ENCODE measurements around the gene SOX10. TPM values are rescaled to one million over a fixed set of nuclear protein-coding genes. Genes with fewer than 3 reads are reported as not detected.

Gene SOX10
- total RNA-seq, 1 donor from 2014 or later: not detected

DNA sequence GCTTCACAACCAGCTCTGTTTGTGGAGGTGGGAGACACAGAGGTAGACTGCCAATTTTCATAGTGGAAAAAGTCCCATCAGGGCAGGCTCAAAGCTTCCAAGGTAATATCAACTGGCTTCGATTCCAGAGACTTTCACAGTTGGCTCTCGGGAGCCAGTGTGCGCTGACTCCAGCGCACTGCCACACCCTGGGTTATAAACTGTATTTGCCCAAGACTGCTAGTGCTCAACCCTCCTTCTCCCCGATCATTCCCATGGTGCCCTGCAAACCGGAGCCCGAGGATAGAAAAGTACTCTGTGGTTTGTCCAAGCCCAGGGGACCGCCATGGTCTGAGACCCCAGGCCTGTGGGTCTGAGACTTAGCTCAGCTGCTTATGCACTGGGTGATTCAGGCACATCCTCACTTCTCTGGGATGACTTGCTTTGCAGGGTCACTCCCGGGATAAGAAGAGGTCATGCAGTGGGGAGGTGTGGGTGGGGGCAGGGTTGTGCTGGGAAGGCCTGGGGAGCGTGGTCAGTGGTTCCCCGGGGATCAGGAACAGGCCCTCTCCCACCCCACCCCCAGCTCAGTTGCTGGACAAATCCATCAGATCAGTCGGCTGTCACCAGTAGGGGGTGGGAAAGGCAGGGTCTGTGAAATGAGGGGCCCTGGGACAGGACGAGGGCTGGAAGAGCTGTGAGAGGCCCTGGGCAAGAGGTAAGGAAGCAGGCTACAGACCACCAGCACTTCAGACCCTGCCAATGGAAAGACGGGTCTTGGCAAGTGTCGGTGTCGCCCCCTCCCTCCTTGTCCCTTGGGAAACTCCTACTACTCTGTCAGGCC is 46.2 kb upstream of the SOX10 start:
- Mint-ChIP-seq H3K27ac (ENCODE audit: unreplicated experiment) (no peak overlapping the region), H3K4me3 (ENCODE audit: unreplicated experiment) (no peak overlapping the region), H3K36me3 (ENCODE audit: unreplicated experiment) (no peaks in the 10 kb centered on the region), H3K27me3 (ENCODE audit: unreplicated experiment) (peaks cover 8% of the 10 kb centered on the region), H3K4me1 (ENCODE audit: unreplicated experiment) (peaks cover 18% of the 10 kb centered on the region), H3K9me3 (ENCODE audit: unreplicated experiment) (no peaks in the 10 kb centered on the region)
- TF ChIP-seq, protein P1, sequence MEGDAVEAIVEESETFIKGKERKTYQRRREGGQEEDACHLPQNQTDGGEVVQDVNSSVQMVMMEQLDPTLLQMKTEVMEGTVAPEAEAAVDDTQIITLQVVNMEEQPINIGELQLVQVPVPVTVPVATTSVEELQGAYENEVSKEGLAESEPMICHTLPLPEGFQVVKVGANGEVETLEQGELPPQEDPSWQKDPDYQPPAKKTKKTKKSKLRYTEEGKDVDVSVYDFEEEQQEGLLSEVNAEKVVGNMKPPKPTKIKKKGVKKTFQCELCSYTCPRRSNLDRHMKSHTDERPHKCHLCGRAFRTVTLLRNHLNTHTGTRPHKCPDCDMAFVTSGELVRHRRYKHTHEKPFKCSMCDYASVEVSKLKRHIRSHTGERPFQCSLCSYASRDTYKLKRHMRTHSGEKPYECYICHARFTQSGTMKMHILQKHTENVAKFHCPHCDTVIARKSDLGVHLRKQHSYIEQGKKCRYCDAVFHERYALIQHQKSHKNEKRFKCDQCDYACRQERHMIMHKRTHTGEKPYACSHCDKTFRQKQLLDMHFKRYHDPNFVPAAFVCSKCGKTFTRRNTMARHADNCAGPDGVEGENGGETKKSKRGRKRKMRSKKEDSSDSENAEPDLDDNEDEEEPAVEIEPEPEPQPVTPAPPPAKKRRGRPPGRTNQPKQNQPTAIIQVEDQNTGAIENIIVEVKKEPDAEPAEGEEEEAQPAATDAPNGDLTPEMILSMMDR (IDR thresholded peaks at IDR 0.05): no peak
- DNase-seq (ENCODE audit: extremely low spot score, unreplicated experiment): no peak

DNA sequence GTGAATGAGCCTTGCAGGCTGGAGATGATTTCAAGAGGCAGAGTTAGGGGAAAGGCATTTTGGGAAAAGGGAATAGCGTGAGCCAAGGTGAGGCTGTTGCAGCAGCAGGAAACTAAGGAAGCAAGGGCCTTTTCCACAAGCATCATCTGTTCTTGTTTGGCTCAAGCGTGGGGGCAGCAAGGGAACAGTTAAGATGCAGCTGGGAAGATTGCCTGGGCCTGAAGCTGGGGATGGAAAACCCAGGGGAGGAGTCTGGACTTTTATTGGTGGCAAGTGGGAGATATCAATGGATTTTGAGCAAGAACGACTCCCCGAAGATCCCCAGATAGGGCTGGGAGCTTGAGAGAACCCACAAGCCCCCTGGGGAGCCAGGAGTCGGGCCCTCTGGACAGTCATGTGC is 45.5 kb upstream of the SOX10 start:
- TF ChIP-seq, protein P1 (IDR thresholded peaks at IDR 0.05): no peak
- H3K4me3 Mint-ChIP-seq (ENCODE audit: unreplicated experiment): no peak overlapping the region
- no peak for DNase-seq (ENCODE audit: extremely low spot score, unreplicated experiment)
- H3K4me1 Mint-ChIP-seq (ENCODE audit: unreplicated experiment): peaks cover 15% of the 10 kb centered on the region
- no peaks in the 10 kb centered on the region for H3K9me3 Mint-ChIP-seq (ENCODE audit: unreplicated experiment)
- H3K27ac Mint-ChIP-seq (ENCODE audit: unreplicated experiment): no peak overlapping the region
- H3K36me3 Mint-ChIP-seq (ENCODE audit: unreplicated experiment): no peaks in the 10 kb centered on the region
- H3K27me3 Mint-ChIP-seq (ENCODE audit: unreplicated experiment): peaks cover 14% of the 10 kb centered on the region

DNA sequence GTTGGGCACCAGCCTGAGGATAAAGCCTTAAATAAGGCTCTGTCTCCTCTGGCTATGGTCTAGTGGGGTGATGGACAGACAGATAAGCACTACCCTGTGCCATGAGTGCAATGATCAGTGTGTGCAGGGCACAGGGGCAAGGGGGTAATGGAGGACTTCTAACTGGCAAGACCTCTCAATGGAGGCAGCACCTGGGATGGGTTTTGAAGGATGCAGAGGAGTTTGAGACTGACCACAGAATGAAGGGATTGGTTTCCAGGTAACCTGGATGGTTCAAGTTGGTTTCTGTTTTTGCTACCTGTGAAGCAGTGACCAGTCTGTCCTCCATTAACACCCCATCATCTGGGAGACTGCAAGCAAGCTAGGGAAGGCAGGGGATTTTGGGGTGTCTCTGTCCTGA is 45.0 kb upstream of the SOX10 start:
- Mint-ChIP-seq H3K27me3 (ENCODE audit: unreplicated experiment) (peaks cover 14% of the 10 kb centered on the region), H3K4me3 (ENCODE audit: unreplicated experiment) (no peak overlapping the region), H3K36me3 (ENCODE audit: unreplicated experiment) (no peaks in the 10 kb centered on the region), H3K4me1 (ENCODE audit: unreplicated experiment) (peaks cover 10% of the 10 kb centered on the region), H3K9me3 (ENCODE audit: unreplicated experiment) (no peaks in the 10 kb centered on the region), H3K27ac (ENCODE audit: unreplicated experiment) (no peak overlapping the region)
- no peak for DNase-seq (ENCODE audit: extremely low spot score, unreplicated experiment)
- TF ChIP-seq, protein P1 (IDR thresholded peaks at IDR 0.05): no peak

DNA sequence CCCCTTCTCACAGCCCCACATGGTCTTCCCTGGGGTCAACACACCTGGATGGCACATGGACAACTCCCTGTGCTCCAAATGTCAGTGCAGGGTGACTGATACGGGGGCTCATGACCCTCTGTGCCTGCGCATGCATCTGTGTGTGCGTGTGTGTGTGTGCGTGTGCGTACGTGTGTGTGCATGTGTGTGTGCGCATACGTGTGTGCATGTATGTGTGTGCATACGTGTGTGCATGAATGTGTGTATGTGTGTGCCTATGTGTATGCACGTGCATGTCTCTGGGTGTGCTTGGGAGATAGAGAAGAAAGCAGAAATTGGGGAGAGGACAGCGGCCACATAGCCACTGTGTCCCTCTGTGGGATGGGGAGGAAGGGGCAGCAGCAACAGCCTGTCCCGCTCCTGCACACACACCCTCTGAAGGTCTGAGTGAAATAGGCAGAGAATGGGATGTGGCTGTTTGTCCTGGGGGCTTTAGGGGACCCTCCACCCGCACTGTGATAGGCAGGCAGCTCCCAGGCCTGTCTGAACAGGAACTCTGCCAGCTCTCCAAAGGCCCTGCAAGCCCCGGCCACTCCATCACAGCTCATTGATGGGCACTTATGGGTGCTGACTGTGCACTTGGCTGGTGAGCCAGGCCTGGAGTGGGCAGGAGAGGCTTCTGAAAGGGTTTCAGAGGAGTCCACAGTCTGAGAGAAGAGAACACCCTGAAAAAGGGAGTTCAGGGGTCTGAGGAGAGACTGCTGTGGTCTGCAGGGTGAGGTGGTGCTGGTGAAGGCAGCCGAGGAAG is 44.2 kb upstream of the SOX10 start:
- Mint-ChIP-seq H3K36me3 (ENCODE audit: unreplicated experiment) (no peaks in the 10 kb centered on the region), H3K27me3 (ENCODE audit: unreplicated experiment) (peaks cover 14% of the 10 kb centered on the region), H3K9me3 (ENCODE audit: unreplicated experiment) (no peaks in the 10 kb centered on the region), H3K4me3 (ENCODE audit: unreplicated experiment) (no peak overlapping the region), H3K4me1 (ENCODE audit: unreplicated experiment) (peaks cover 2% of the 10 kb centered on the region), H3K27ac (ENCODE audit: unreplicated experiment) (no peak overlapping the region)
- no peak for DNase-seq (ENCODE audit: extremely low spot score, unreplicated experiment)
- TF ChIP-seq, protein P1 (IDR thresholded peaks at IDR 0.05): no peak

DNA sequence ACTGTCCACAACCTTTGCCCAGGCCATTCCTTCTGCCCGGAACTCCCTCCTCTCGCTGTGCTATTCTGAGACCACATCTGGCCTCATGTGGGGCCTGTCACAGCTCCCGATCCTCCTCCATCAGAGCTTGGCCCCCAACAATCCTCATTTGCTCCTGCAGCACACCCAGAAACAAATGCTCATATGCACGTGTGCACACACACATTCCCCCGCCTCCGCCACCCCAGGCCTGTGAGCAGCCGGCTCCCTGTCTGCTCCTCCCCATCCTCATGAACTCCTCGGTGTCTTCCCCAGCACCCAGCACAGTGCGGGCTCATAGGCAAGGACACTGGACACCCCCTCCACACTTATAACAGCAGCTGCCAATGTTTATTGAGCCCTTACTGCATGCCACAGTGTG is 43.1 kb upstream of the SOX10 start:
- no peak for DNase-seq (ENCODE audit: extremely low spot score, unreplicated experiment)
- Mint-ChIP-seq H3K4me3 (ENCODE audit: unreplicated experiment) (no peak overlapping the region), H3K36me3 (ENCODE audit: unreplicated experiment) (no peaks in the 10 kb centered on the region), H3K9me3 (ENCODE audit: unreplicated experiment) (no peaks in the 10 kb centered on the region), H3K4me1 (ENCODE audit: unreplicated experiment) (no peaks in the 10 kb centered on the region), H3K27ac (ENCODE audit: unreplicated experiment) (no peak overlapping the region), H3K27me3 (ENCODE audit: unreplicated experiment) (peaks cover 14% of the 10 kb centered on the region)
- TF ChIP-seq, protein P1 (IDR thresholded peaks at IDR 0.05): no peak
